GM21723 (cell line): ENCODE results near the gene TTC28.

ENCODE experiments used
- ATAC-seq: cut with Tn5 transposase; IDR thresholded peaks from one replicate; pipeline ENCODE4 v1.9.1; 2021; ENCODE audit warnings: mild to moderate bottlenecking, moderate library complexity; ENCODE audit not compliant: unreplicated experiment

TTC28 gene

GRCh38 chr22:27984723-27985122 is 694.9 kb downstream of the TTC28 start:
- ATAC-seq = no peak

GRCh38 chr22:27984001-27984695 is 695.5 kb downstream of the TTC28 start:
- no peak for ATAC-seq

GRCh38 chr22:27983361-27983791 is 696.3 kb downstream of the TTC28 start:
- no peak for ATAC-seq

GRCh38 chr22:27982630-27983180 is 696.9 kb downstream of the TTC28 start:
- ATAC-seq = no peak

- ATAC-seq = no peak
Measured at GRCh38 chr22:27982106-27982505, 697.5 kb downstream of the TTC28 start.

- ATAC-seq = no peak
Measured at GRCh38 chr22:27980424-27981148, 699.1 kb downstream of the TTC28 start.

- no peak for ATAC-seq
Measured at GRCh38 chr22:27978802-27979201, 700.8 kb downstream of the TTC28 start.

- no peak for ATAC-seq
Measured at GRCh38 chr22:27978317-27978716, 701.3 kb downstream of the TTC28 start.

GRCh38 chr22:27976586-27976985 is 703.1 kb downstream of the TTC28 start:
- no peak for ATAC-seq

GRCh38 chr22:27975381-27976013 is 704.1 kb downstream of the TTC28 start:
- no peak for ATAC-seq

- no peak for ATAC-seq
Measured at GRCh38 chr22:27973846-27974245, 705.8 kb downstream of the TTC28 start.

GRCh38 chr22:27972732-27973698 is 706.6 kb downstream of the TTC28 start:
- ATAC-seq = no peak

GRCh38 chr22:27971926-27972325 is 707.7 kb downstream of the TTC28 start:
- ATAC-seq = no peak

GRCh38 chr22:27970596-27971220 is 708.9 kb downstream of the TTC28 start:
- no peak for ATAC-seq

GRCh38 chr22:27966168-27967064 is 713.2 kb downstream of the TTC28 start:
- no peak for ATAC-seq

- no peak for ATAC-seq
Measured at GRCh38 chr22:27962268-27963044, 717.2 kb downstream of the TTC28 start.

- ATAC-seq = no peak
Measured at GRCh38 chr22:27961680-27962079, 718.0 kb downstream of the TTC28 start.

GRCh38 chr22:27961182-27961581 is 718.5 kb downstream of the TTC28 start:
- no peak for ATAC-seq
